HG02610 (cell line): Measurements from ENCODE around the gene RPL35.
"Not testable (repeated sequence)": the region's sequence is repeated elsewhere in the genome, so short reads cannot be mapped to it uniquely, and the experiment has no call there.

Experiments used
- ATAC-seq: cut with Tn5 transposase; IDR thresholded peaks from one replicate; pipeline ENCODE4 v1.9.1; 2021; ENCODE audit warnings: mild to moderate bottlenecking, moderate library complexity; ENCODE audit not compliant: unreplicated experiment

Gene RPL35

DNA sequence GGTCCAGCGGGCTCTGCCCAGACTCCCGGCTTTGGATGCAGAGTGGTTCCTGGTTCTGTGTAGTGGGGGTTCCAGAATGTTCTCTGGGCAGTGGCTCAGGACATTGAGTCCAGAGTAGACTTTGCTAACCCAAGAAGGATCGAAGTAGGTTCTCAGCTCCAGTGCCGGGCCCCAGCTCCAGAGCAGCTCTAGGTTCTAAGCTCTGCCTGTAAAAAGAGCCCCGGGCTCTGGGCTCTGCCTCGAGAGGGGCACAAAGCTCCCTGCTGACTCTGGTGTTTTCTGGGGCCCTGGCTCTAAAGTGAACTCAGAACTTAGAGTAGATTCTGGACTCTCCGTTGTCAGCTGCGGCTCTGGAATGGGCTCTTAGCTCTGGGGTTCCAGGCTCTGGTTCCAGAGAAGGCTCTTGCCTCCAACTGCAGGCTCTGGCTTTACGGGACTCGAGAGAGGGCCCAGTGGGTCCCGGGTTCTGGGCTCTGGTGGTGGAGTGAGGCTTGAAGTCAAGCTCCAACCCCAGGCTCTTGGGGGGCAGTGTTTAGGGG, 8.1 kb downstream of the RPL35 start:
- no peak for ATAC-seq

DNA sequence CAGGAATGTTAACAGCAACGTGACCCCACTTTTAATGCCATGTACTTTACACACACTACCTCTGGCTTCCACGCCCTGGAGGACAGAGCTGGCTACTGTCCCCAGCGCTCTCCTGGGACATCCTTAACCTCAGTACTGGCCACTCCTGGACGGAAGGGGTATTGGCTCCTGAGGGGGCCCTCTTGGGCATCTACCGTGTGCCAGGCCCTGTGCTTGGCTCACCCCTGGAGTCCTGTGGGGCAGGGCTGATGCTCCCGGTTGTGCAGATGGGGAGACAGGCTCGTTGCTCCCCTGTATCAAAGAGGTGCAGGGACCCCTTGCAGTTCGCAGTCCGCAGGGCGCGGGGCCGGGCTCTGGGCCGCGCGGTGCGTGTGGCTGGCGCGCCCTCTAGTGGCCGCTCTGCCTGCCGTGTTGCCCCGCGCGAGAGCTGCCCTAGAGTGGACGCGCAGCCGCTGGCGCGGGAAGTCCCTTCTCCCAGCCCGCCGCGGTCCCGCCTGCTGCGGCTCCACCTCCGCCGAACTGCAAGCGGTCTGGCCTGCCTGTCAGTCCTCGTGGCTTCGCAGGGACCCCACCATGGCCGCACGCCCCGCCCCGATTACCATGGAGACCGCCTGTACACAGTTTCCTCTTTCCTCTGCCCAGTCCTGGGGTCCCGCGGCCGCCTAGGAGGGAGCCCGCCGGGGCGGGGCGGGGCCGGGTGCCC, 8.8 kb downstream of the RPL35 start, which contains the start of gene WDR38:
Gene WDR38, plus strand, starts transcription at position 632 of the 703 bp plus-strand sequence. CDS start 72 bp downstream, outside the sequence.
- peak; percentile 80 for ATAC-seq

DNA sequence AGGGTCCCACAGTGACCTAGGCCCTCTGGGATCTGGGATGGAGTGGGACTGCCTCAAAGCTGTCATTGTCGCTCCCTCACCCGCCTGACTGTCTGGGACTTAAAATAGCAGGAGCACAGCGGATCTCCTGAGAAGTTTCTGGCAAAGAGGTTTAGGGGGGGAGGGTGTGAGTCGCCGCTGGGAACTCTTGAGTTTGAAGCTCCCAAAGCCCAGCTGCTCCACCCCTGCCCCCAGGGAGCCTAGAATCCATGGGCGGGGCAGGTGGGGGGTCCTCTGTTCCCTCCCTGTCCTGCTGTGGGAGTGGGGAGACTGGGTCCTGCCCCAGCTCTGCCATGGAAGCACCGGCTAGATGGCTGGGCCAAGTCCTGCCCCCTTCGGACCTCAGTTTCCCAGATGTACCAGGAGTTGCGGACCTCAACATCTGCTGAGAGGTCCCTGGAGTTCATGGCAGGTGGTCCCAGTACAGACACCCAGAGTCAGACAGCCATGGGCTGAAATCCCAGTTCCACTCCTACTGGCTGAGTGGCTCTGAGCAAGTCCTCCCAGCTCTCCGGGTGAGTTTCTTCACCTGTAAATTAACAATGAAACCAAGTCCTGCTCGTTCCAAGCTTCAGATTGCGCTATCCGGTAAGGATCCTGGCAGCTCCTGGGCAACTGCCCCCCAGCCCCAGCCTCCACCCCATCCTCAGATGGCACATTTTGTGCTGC, 9.5 kb downstream of the RPL35 start:
- ATAC-seq = no peak

DNA sequence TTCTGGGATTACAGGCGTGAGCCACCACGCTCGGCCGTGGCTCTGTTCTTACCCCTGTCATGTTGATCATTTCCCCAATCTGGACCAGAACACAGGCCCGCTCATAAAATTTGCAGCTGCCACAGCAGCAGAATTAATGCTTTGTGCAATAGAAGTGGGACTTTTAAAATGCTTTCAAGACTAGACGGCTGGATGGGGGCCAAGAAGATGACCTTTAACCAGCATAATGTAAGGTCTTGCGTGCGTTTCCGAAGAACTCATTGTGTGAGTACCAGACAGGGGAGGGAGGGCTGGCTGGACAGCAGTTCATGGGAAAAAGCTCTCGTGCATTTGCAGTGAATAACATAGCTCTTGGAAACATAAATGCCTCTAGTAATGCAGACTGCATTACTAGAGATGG, 12.0 kb downstream of the RPL35 start:
- no peak for ATAC-seq

DNA sequence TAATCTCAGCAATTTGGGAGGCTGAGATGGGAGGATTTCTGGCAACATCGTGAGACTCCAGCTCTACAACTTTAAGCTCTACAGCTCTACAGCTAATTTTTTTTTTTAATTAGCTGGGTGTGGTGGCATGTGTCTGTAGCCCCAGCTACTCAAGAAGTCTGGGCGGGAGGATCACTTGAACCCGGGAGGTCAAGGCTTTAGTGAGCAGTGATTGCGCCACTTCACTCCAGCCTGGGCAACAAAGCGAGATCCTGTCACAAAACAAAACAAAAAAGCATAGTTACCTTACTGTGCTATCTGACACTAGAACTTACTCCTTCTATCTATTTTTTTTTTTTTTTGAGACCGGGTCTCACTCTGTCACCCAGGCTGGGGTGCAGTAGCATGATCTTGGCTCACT, 14.8 kb downstream of the RPL35 start:
- ATAC-seq = no peak

DNA sequence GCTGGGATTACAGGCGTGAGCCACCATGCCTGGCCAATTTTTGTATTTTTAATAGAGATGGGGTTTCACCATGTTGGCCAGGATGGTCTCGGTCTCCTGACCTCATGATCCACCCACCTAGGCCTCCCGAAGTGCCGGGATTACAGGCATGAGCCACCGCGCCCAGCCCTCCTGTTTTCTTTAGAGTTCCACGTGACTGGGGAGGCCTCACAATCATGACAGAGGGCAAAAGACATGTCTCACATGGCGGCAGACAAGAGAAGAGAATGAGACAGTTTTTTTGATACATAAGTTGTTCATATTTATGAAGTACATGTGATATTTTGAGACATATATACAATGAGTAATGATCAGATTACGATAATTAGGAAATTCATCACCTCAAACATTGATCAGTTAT, 15.3 kb downstream of the RPL35 start:
- not testable (repeated sequence) for ATAC-seq

DNA sequence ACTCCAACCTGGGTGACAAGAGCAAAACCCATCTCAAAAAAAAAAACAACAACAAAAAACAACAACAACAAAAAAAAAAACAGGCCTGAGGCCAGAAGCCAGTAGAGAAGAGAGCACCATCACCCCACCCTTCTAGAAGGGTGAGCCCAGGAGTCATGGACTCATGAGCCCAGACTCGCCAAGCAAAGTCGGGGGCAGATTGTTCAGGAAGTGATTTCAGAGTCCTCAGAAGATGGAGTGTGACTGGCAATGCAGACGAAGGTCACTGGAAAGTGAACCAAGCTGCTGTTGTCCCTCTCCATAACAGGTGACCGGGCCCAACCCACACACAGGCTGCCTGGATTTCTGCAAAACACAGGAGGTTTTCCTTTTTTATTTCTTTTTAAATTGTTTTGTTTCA, 17.5 kb downstream of the RPL35 start:
- ATAC-seq = no peak

DNA sequence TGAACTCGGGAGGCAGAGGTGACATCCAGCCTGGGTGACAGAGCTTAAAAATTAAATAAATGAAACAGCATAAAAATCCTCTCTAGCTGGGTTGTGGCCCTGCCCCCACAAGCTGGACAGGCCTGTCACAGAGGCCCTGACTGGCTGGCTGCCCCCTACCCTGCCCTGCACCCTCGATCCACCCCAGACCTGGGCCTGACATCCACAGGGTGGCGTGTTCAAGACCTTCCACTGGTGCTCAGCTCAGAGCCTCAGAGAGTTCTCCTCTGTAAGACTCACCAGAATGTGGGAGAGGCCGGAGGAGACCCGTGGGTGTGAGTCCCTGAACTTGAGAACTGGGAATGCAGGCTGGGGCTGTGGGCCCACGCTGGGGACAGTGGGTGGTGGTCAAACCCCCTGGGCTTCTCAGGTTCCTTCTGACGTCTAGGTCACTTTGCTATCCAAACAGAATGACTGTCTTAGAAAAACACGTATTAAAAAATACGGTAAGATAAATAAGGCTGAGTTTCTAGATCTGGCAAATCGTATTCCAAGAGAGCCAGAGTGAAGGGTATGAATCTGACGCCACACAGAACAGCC, 18.2 kb downstream of the RPL35 start:
- no peak for ATAC-seq

DNA sequence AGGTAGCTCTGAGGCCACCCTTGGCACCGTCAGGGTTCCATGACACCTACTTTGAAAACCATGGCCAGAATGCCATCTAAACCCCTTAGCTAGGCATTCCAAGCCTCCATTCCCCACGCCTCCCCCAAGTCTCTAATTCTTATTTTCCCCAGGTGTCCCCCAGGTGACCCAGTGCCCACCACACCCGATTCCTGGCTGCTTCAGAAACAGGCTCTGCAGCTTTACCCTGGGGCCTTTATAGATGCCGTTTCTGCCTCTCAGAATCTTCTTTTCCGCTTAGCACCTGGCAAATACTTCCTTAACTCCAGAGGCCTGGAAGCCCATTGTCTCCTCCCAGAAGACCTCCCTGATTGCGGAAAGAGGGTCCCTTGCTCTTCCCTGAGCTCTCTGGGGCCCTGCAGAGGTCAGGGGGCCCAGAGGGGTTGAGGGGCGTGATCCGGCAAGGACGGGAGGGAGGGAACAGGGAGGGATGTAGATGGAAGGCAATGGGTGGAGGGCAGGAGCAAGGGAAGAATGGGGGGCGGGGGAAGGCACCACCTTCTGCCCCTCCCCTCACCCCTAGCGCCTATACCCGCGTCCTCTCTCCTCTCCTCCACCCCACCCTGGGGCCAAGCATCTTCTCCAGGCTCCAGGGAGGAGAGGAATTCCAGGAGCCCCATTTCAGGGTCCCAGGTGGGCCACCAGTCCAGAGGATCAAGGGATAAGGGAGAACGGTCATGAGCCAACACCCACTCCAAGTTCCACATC, 20.5 kb downstream of the RPL35 start:
- ATAC-seq = no peak

DNA sequence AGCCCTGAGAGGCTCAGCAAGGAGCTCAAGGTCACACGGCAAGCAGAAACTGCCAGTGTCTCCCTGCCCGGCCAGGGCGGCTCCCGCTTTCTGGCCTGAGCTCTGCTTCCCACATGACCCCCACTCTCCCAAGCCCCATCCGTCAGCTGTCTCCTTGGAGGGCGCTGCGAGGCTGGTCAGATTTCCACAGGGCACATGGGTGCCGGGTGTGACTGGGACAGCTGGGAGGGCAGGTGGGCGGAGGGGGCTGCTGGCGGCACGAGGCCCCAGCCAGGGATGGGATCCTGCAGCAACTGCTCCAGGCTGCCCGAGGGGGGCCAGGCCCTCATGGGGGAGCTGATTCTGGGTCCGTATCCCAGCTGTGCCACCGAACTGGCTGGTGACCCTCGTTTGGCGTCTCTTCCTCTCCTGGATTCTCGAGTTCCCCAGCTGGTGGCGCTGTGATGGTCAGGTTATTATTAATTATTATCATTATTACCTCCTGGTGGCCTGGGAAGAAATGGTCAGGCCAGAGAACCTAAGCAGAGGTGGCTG, 21.4 kb downstream of the RPL35 start:
- ATAC-seq = no peak

DNA sequence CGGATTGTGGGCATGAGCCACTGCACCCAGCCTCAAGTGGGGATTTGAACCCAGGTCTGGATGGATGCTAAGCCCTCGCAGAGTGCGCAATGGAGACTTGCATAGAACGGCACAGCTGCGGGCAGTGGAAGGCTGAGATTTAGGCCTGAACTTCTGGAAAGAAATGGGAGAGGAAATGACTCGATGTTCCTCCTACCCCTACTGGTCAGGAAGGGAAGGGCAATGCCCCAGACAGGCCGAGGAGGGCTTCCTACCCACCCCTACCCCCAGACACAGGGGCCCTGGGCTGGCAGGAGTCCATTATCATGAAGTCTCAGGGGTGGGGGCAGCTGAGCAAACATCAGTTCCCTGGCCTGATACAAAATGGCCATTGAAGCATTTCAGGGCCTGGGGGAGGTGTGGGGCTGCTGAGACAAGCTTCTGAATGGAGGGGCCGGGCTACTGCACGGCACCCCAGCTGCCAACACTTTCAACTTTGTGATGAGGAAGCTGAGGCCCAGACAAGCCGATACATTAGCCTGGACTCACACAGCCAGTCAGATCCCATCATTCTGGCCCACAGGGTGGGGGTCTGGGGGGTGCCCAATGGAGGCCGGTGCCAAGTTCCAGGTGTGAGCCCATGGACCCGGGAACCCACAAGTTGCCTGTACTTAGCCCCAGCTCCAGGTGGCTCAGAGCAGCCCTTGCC, 22.0 kb downstream of the RPL35 start:
- ATAC-seq = no peak

DNA sequence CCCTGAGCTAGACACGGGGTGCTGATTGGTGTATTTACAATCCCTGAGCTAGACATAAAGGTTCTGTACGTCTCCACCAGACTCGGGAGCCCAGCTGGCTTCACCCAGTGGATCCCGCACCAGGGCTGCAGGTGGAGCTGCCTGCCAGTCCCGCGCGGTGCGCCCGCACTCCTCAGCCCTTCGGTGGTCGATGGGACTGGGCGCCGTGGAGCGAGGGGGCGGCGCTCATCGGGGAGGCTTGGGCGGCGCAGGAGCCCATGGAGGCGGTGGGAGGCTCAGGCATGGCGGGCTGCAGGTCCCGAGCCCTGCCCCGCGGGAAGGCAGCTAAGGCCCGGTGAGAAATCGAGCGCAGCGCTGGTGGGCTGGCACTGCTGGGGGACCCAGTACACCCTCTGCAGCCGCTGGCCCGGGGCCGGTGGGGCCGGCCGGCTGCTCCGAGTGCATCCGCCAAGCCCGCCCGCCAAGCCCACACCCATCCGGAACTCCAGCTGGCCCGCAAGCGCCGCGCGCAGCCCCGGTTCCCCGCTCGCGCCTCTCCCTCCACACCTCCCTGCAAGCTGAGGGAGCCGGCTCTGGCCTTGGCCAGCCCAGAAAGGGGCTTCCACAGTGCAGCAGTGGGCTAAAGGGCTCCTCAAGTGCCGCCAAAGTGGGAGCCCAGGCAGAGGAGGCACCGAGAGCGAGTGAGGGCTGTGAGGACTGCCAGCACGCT, 23.0 kb downstream of the RPL35 start:
- ATAC-seq = not testable (repeated sequence)

DNA sequence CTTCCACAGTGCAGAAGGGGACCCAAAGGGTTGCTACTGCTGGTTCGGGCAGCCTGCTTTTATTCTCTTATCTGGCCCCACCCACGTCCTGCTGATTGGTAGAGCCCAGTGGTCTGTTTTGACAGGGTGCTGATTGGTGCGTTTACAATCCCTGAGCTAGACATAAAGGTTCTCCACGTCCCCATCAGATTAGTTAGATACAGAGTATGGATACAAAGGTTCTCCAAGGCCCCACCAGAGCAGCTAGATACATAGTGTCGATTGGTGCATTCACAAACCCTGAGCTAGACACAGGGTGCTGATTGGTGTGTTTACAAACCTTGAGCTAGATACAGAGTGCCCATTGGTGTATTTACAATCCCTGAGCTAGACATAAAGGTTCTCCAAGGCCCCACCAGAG, 23.6 kb downstream of the RPL35 start:
- not testable (repeated sequence) for ATAC-seq

DNA sequence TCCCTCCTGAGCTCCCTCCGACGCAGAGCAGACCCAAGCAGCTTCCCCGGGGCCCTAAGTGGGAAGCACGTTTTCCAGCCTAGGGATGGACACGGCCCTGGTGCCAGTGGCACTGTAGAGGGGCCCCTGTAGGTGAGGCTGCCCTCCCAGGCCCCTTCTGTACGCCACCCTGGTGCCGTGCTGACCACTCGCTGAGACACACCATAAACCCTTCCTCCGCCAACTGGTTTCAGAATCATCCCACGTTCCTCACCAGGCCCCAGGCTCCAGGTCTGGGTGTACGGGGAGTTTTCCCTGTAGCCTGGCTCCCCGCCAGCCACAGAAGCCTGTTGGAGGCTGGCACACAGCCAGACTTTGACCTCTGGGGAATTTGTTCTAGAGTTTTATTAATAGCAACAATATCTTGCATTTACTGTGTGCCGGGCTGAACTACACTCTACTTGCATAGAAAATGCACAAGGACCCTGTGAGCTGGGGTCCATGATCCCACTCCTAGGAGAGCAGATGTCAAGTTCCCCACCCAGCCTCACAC, 26.7 kb downstream of the RPL35 start:
- no peak for ATAC-seq

DNA sequence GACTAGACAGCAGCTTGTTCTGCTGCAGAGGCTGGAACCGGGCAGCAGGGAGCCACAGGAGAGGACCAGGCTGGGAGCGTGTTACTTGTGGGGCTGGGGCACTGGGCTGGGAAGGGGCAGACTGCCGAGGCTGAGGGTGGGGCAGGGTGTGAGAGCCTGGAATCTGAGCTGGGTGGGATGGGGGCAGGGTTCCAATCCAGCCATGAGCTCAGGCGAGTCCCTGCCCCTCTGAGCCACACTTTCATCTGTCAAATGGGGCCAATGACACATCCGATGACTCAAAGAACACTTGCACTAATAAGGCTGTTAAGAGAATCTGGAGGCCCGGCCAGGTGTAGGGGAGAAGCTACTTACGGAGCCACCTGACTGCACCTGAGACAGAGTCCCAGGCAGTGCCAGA, 27.2 kb downstream of the RPL35 start:
- ATAC-seq = no peak

DNA sequence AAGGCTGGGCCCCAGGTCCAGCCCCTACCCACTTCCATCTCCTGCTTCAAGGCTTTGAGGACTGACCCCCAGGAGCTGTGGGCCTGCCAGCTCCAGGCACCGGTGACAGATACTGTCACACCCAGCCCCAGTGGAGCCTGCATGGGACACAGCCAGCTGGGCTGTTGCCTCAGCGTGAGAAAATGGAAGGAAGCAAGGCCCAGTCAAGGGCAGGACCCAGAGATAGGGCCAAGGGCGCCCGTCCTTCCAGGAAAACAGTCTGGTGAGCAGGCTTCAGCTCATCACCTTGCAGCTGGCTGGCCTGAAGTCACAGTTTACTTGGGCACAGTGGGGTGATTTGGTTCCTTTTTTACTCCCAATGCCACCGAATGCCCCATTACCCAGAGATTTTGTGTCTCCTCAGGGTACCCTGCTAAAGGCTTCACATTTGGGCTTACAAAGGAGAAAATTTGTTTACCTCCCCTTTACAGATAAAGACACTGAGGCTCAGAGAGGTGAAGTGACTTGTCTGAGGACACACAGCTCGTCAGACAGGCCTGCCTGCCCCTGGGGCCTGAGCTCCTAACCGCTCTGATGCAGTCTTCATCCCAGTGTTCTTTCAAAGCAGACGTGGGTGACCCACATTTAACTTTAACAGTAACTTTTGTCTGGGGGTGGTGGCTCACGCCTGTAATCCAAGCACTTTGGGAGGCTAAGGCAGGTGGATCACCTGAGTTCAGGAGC, 30.0 kb downstream of the RPL35 start:
- ATAC-seq = no peak

DNA sequence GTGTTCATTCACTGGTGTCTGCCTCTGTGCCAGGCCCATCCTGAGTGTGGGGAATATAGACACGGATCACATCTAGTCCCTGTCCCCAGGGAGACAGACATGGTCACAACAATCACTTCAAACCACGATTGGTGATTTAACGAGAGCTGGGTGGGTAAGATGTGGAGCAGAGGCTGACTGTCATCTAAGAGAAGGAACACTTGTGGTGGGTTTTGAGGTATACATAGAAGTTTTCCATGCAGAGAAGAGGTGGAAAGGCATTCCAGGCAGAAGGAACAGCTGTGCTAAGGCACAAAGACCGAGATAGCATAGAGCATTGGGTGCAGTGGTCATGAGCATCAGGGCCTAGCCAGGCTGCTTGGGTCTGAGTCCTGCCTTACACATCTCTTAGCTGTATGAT, 31.2 kb downstream of the RPL35 start:
- ATAC-seq = no peak

DNA sequence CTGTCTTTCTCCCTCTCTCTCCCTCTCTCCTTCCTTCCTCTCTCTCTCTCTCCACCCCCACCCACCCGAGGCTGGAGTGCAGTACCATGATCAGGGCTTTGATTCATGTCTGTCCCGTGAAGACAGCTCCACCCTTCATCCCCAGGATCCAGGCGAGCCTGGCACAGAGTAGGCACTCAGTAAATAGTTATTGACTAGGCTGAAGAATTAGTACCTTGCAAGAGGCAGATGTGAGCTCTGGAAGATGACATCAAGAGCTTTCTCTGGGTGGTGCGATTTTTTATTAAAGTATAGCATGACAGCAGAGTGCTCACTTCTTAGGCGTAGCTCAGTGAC, 32.5 kb downstream of the RPL35 start:
- ATAC-seq = no peak
